Measurements from ENCODE around the gene FRMD4B. TPM values are rescaled to one million over a fixed set of nuclear protein-coding genes. Genes with fewer than 3 reads are reported as not detected.

FRMD4B gene
- total RNA-seq, 4 donors from 2014 or later = 39.5 to 71.0 (median 56.0) TPM

DNA sequence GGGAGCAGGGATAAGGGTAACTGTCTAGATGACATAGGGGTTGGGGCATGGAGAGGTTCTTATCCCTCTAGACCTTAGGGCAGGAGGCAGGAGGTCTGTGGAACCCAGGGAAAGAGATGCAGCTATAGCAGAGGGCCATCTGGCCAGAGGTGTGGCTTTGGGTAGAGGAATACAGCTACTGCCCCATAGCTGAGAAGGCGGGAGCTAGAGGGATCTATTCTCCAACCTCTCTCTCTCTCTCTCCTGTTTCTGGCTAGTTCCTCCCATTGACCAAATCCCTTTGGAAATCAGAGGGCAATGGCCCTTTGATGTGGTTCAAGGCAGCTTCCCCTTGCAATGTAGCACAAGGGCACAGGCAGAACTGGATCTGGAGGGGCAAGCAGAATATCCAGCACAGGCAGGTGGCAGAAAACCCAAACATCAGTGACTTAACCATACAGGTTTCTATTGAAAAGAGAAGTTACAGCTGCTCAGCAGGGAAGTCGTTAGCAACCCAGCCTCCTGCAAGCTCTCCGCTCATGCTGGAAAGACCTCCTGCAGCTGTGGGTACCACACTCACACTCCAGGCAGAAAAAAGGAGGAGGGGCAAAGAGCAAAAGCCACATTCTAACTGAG is 241.2 kb downstream of the FRMD4B start:
- ATAC-seq (ENCODE audit: low FRiP score) (no peak), DNase-seq (ENCODE audit: low spot score) (no peak)
- no peak for TF ChIP-seq CTCF (IDR thresholded peaks at IDR 0.05)

GRCh38 chr3:69143612-69144011 is 242.3 kb downstream of the FRMD4B start:
- TF ChIP-seq CTCF (IDR thresholded peaks at IDR 0.05) = no peak
- DNase-seq (ENCODE audit: low spot score) = no peak
- ATAC-seq (ENCODE audit: low FRiP score) = no peak

GRCh38 chr3:69142797-69143454 is 243.0 kb downstream of the FRMD4B start:
- no peak for TF ChIP-seq CTCF (IDR thresholded peaks at IDR 0.05)
- DNase-seq (ENCODE audit: low spot score) (no peak), ATAC-seq (ENCODE audit: low FRiP score) (no peak)

DNA sequence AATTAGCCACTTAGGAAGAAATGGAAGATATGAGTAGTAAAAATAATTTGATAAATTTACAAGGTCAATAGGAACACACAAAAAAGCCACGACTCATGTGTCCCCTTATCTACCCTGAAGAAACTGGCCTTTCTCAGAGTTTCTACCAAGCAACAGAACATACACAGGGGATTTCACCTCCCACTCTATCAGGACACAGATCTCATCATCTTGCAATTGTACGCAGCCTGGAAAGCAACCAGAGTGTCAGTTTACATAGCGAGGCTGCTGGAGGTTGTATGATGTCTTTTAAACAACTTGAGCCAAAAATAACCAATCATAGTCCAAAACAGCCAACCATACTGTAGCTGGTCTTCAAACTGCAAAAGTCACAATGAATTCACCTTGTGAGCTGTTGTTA is 243.8 kb downstream of the FRMD4B start:
- TF ChIP-seq CTCF (IDR thresholded peaks at IDR 0.05) = no peak
- ATAC-seq (ENCODE audit: low FRiP score) = no peak
- DNase-seq (ENCODE audit: low spot score) = no peak

- no peak for TF ChIP-seq CTCF (IDR thresholded peaks at IDR 0.05)
- ATAC-seq (ENCODE audit: low FRiP score) = no peak
These were observed 244.6 kb downstream of the FRMD4B start for GRCh38 chr3:69141313-69141712.

DNA sequence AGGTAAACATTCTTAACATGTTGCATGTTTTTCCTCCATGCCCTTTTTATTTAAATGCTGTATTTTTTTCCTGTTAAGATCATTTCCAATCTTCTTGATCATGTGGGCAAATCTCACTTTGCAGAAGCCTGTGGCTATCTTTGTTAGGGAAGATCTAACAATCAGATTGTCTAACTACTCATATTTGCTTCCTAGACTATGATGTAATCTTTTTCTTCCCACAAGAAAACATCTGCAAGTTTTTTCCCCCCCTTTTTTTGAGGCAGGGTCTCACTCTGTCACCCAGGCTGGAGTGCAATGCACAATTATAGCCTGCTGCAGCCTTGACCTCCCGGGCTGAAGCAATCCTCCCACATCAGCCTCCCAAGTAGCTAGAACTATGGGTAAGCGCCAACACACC is 248.5 kb downstream of the FRMD4B start:
- no peak for DNase-seq (ENCODE audit: low spot score)
- no peak for ATAC-seq (ENCODE audit: low FRiP score)
- no peak for TF ChIP-seq CTCF (IDR thresholded peaks at IDR 0.05)

More at GRCh38 chr3:69141313-69141712, 244.6 kb downstream of the FRMD4B start:
- DNase-seq (ENCODE audit: low spot score) = no peak

- ATAC-seq (ENCODE audit: low FRiP score) (no peak), DNase-seq (ENCODE audit: low spot score) (no peak)
- TF ChIP-seq CTCF (IDR thresholded peaks at IDR 0.05) = no peak
These were observed 248.9 kb downstream of the FRMD4B start for GRCh38 chr3:69137005-69137404.

Measured in omental fat pad (tissue), 4 donors.